ENCODE data around the gene CACYBP.

CACYBP gene

GRCh38 chr1:174975764-174976163 is 24.0 kb upstream of the CACYBP start:
- DNase-seq, result no peak

GRCh38 chr1:174976436-174977108 is 23.2 kb upstream of the CACYBP start:
- DNase-seq, result no peak

- peak in 1 of 2 experiments; percentile 20 for DNase-seq
Measured at GRCh38 chr1:174982971-174983689, 16.6 kb upstream of the CACYBP start.

- no peak for DNase-seq
Measured at GRCh38 chr1:174984952-174985351, 14.8 kb upstream of the CACYBP start.

- no peak for DNase-seq
Measured at GRCh38 chr1:174988539-174988938, 11.2 kb upstream of the CACYBP start.

- DNase-seq, result no peak
Measured at GRCh38 chr1:174988986-174989385, 10.8 kb upstream of the CACYBP start.

GRCh38 chr1:174989536-174990220 is 10.1 kb upstream of the CACYBP start:
- DNase-seq, result no peak

GRCh38 chr1:174990382-174990999 is 9.3 kb upstream of the CACYBP start:
- no peak for DNase-seq

- DNase-seq, result no peak
Measured at GRCh38 chr1:174991473-174991872, 8.3 kb upstream of the CACYBP start.

- DNase-seq, result no peak
Measured at GRCh38 chr1:174995121-174995520, 4.6 kb upstream of the CACYBP start.

- no peak for DNase-seq
Measured at GRCh38 chr1:174995916-174996315, 3.8 kb upstream of the CACYBP start.

GRCh38 chr1:174996476-174996875 is 3.3 kb upstream of the CACYBP start:
- no peak for DNase-seq

GRCh38 chr1:174997041-174997440 is 2.7 kb upstream of the CACYBP start:
- no peak for DNase-seq

GRCh38 chr1:174998569-174999215 is 1.1 kb upstream of the CACYBP start:
- peak; percentile 17 to 32 for DNase-seq

- peak; percentile 97 for DNase-seq
Measured at GRCh38 chr1:174999216-174999935, 371 bp upstream of the CACYBP start.

- DNase-seq, result no peak
Measured at GRCh38 chr1:175000697-175001187, 995 bp downstream of the CACYBP start.

GRCh38 chr1:175002910-175003517 is 3.3 kb downstream of the CACYBP start:
- DNase-seq, result no peak

- no peak for DNase-seq
Measured at GRCh38 chr1:175003521-175003920, 3.8 kb downstream of the CACYBP start.

- DNase-seq, result no peak
Measured at GRCh38 chr1:175005085-175005783, 5.5 kb downstream of the CACYBP start.

GRCh38 chr1:175009532-175009931 is 9.8 kb downstream of the CACYBP start:
- no peak for DNase-seq

- DNase-seq, result no peak
Measured at GRCh38 chr1:175013445-175013844, 13.7 kb downstream of the CACYBP start.
